Measurements from ENCODE around the gene FKBP11. TPM values are rescaled to one million over a fixed set of nuclear protein-coding genes. Genes with fewer than 3 reads are reported as not detected.

The FKBP11 gene
- total RNA-seq, 1 experiment from 2014 or later, result 18.5 TPM

- Histone ChIP-seq H3K4me2 (ENCODE audit: low read length) (peak overlapping the region; percentile 40), H3K27me3 (ENCODE audit: insufficient read depth, low read length) (no peaks in the 10 kb centered on the region), H3K9ac (ENCODE audit: low read length) (no peak overlapping the region), H3K27ac (ENCODE audit: low read depth, low read length) (no peak overlapping the region), H3K4me3 (replicated peaks in 1 of 2; ENCODE audit: low read depth in 1 of 2, low read length in 2 of 2) (no peak overlapping the region), H3K9me3 (ENCODE audit: control insufficient read depth in 1 of 2, insufficient read depth in 1 of 2, low read depth in 1 of 2, low read length in 2 of 2) (no peaks in the 10 kb centered on the region), H2AFZ (ENCODE audit: low read depth, low read length, poor library complexity, severe bottlenecking) (no peak overlapping the region), H3K9me2 (ENCODE audit: insufficient read depth) (no peaks in the 10 kb centered on the region), H3K36me3 (ENCODE audit: control insufficient read depth in 1 of 2, insufficient read depth in 2 of 2, low read length in 2 of 2) (no peaks in the 10 kb centered on the region), H3K4me1 (ENCODE audit: control insufficient read depth in 1 of 2, insufficient read depth in 2 of 2, low read length in 2 of 2) (peaks cover 0 to 3% of the 10 kb centered on the region in 2 experiments; a peak in 1 of 4 replicates), H4K20me1 (ENCODE audit: insufficient read depth) (no peaks in the 10 kb centered on the region), H3K79me2 (ENCODE audit: insufficient read depth, low read length) (no peaks in the 10 kb centered on the region)
- RAD21 ChIA-PET (ENCODE audit: low non-redundant PET in 1 of 2, low total read pairs in 2 of 2, uncharacterized antibody in 2 of 2, unreplicated experiment in 2 of 2), result no interaction called here
- POLR2A ChIA-PET, result no interaction called here
- DNase-seq (ENCODE audit: low read depth, low spot score) (peak; percentile 52), ATAC-seq (peak; percentile 98)
- intact Hi-C loops (cut with micrococcal nuclease), result no loop called here
- CTCF ChIA-PET, result interaction anchor here (0.6 to 0.9 kb wide), 4 partner anchors 9 to 17 kb away, joined by 3 to 4 read pairs (median 4); no protein-coding TSS in a partner anchor
- peak; percentile 24 to 64 (median 37); a peak in 3 of 6 replicates for TF ChIP-seq CTCF (IDR thresholded peaks at IDR 0.05 in 2 of 3, conservative IDR thresholded peaks at IDR 0.05 in 1 of 3; ENCODE audit: borderline replicate concordance in 1 of 3, insufficient read depth in 1 of 3, low read depth in 2 of 3, low read length in 2 of 3)
- no peak for TF ChIP-seq EZH2 (IDR thresholded peaks at IDR 0.05)
- no TSS peak for BruUV-seq (replicated peaks)
Observed at GRCh38 chr12:48903982-48904411, 21.3 kb downstream of the FKBP11 start.

- H3K4me1 ChIP-seq (ENCODE audit: control insufficient read depth in 1 of 2, insufficient read depth in 2 of 2, low read length in 2 of 2), result peaks cover 0 to 3% of the 10 kb centered on the region in 2 experiments; a peak in 1 of 4 replicates
- ChIA-PET RAD21 (ENCODE audit: low non-redundant PET in 1 of 2, low total read pairs in 2 of 2, uncharacterized antibody in 2 of 2, unreplicated experiment in 2 of 2) (no interaction called here), CTCF (interaction anchor here (0.7 to 4.2 kb wide), 3 partner anchors 12 to 17 kb away, joined by 3 to 26 read pairs (median 4); no protein-coding TSS in a partner anchor), POLR2A (no interaction called here)
- no peaks in the 10 kb centered on the region for H3K36me3 ChIP-seq (ENCODE audit: control insufficient read depth in 1 of 2, insufficient read depth in 2 of 2, low read length in 2 of 2)
- H3K9me3 ChIP-seq (ENCODE audit: control insufficient read depth in 1 of 2, insufficient read depth in 1 of 2, low read depth in 1 of 2, low read length in 2 of 2), result no peaks in the 10 kb centered on the region
- no peak overlapping the region for H3K9ac ChIP-seq (ENCODE audit: low read length)
- no peak for TF ChIP-seq EGR1 (IDR thresholded peaks at IDR 0.05; ENCODE audit: low read depth)
- H3K9me2 ChIP-seq (ENCODE audit: insufficient read depth), result no peaks in the 10 kb centered on the region
- no peak overlapping the region for H3K27ac ChIP-seq (ENCODE audit: low read depth, low read length)
- no peaks in the 10 kb centered on the region for H3K79me2 ChIP-seq (ENCODE audit: insufficient read depth, low read length)
- H3K4me3 ChIP-seq (replicated peaks in 1 of 2; ENCODE audit: low read depth in 1 of 2, low read length in 2 of 2), result no peak overlapping the region
- DNase-seq (ENCODE audit: low read depth, low spot score) (no peak), ATAC-seq (no peak; the same call in 1 of the 2 replicates)
- H2AFZ ChIP-seq (ENCODE audit: low read depth, low read length, poor library complexity, severe bottlenecking), result no peak overlapping the region
- H3K27me3 ChIP-seq (ENCODE audit: insufficient read depth, low read length), result no peaks in the 10 kb centered on the region
- intact Hi-C loops (cut with micrococcal nuclease), result no loop called here
- H3K4me2 ChIP-seq (ENCODE audit: low read length), result no peak overlapping the region
- H4K20me1 ChIP-seq (ENCODE audit: insufficient read depth), result no peaks in the 10 kb centered on the region
- no TSS peak for BruUV-seq (replicated peaks)
Observed at GRCh38 chr12:48903363-48903981, 21.8 kb downstream of the FKBP11 start.
